Colonic mucosa (tissue), 4 donors: Measurements from ENCODE around the gene CFAP251. TPM values are rescaled to one million over a fixed set of nuclear protein-coding genes. Genes with fewer than 3 reads are reported as not detected.

Source experiments
- DNase-seq: peaks from one replicate; pipeline ENCODE4 v3.0.0-alpha.2; 2020
- H3K27ac ChIP-seq: fragments of 200-600 bp; one replicate; pipeline ENCODE4 v1.8.0; 2021
- H3K27me3 ChIP-seq: fragments of 200-600 bp; one replicate; pipeline ENCODE4 v1.8.0; 2021
- H3K36me3 ChIP-seq: fragments of 200-600 bp; one replicate; pipeline ENCODE4 v1.8.0; 2021
- H3K4me1 ChIP-seq: fragments of 200-600 bp; one replicate; pipeline ENCODE4 v1.8.0; 2021; ENCODE audit warnings: mild to moderate bottlenecking
- H3K4me3 ChIP-seq: fragments of 200-600 bp; one replicate; pipeline ENCODE4 v1.8.0; 2021
- H3K9ac ChIP-seq, 2 donors: one replicate each; pipeline ENCODE4 v1.7.0; 2013; ENCODE audit warnings: control low read depth in 2 of 2, low read depth in 2 of 2, low read length in 2 of 2
- H3K9me3 ChIP-seq: fragments of 200-600 bp; one replicate; pipeline ENCODE4 v1.8.0; 2021
- CTCF ChIP-seq: fragments of 200-600 bp; IDR thresholded peaks from one replicate; pipeline ENCODE4 v1.8.0; 2022; ENCODE audit warnings: antibody characterized with exemption, mild to moderate bottlenecking
- intact Hi-C: fragments of 100-400 bp; cut with DNase I; formaldehyde crosslinking; loops from one replicate; pipeline ENCODE4 v1.14.1; 2022
- total RNA-seq, 2 donors: library from RNA; stranded (reverse); fragmentation: NEBNext Ultra II Directional in 1 of 2; extraction: Animal tissue kit (Norgen Biotek cat#: 25700) in 1 of 2; gene quantifications; one replicate each; pipeline ENCODE4 v1.2.1, GENCODE V29; 2021
- donor health status: healthy.
- donor health status: DM: no; HTN: no; CAD: no.
- donor health status: DM: no; HTN: no; CAD: no.

Gene CFAP251
- total RNA-seq, 2 donors from 2014 or later: 0.64 to 0.93 TPM

- intact Hi-C loops: no loop called here
- TF ChIP-seq CTCF: no peak
- no peak for DNase-seq
- Histone ChIP-seq H3K4me1 (no peaks in the 10 kb centered on the region), H3K27ac (no peak overlapping the region), H3K9me3 (no peaks in the 10 kb centered on the region), H3K4me3 (no peak overlapping the region), H3K27me3 (no peaks in the 10 kb centered on the region), H3K9ac (no peak overlapping the region), H3K36me3 (no peaks in the 10 kb centered on the region)
These were observed 78.7 kb downstream of the CFAP251 start for GRCh38 chr12:121996945-121997612.

- intact Hi-C loops: no loop called here
- no peak for TF ChIP-seq CTCF
- no peak for DNase-seq
- no peak overlapping the region for H3K9ac ChIP-seq
- H3K4me3 ChIP-seq: no peak overlapping the region
- no peaks in the 10 kb centered on the region for H3K4me1 ChIP-seq
- H3K27me3 ChIP-seq: no peaks in the 10 kb centered on the region
- no peaks in the 10 kb centered on the region for H3K9me3 ChIP-seq
- no peak overlapping the region for H3K27ac ChIP-seq
- H3K36me3 ChIP-seq: no peaks in the 10 kb centered on the region
These were observed 83.2 kb downstream of the CFAP251 start for GRCh38 chr12:122001466-122002209.

DNA sequence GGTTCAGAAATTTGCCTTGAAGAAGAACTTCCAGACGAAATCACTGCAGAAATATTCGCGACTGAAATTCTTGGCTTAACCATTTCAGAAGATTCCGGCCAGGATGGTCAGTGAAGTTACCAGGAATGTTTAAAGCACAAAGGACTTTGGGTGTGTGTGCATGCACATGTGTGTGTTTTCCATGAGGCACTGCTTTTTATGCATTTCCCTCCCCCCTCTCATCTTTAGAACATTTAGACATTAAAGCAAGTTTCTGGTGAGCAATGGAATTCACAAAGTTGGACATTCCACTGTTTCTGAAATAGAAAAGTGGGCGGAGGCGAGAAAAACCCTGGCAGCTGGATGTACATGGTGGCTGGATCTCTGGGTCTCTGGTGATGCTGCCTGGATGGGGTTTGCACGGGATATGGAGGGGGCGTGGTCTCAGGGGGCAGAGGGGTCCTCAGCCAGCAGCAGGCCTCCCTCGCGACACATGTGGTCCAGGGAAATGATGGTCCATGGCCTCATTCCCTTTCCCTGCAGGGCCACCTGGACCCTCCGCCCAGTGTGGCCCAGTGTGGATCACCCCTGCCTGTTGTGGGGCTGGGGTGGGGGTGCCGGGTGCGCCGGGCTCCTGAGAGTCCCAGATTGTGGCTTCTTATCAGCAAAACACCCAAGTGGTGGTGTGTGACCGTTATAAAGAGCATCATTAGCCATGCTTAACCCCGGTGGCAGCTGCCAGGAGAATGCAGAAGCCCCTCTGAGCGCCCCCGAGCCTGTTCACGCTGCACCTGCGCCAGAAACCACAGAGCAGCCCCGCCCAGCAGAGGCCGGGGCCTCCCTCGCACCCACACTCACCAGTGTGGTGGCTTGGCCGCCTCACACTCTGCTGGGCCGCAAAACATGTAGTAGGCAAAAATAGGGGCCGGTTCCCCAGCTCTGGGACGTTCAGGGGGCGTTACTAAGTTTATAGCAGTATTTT, 85.5 kb downstream of the CFAP251 start:
- no peak for TF ChIP-seq CTCF
- Histone ChIP-seq H3K27me3 (no peaks in the 10 kb centered on the region), H3K9ac (no peak overlapping the region), H3K36me3 (no peaks in the 10 kb centered on the region), H3K27ac (no peak overlapping the region), H3K9me3 (no peaks in the 10 kb centered on the region), H3K4me1 (no peaks in the 10 kb centered on the region), H3K4me3 (no peak overlapping the region)
- DNase-seq: no peak
- intact Hi-C loops: no loop called here

GRCh38 chr12:122004633-122005071, 86.3 kb downstream of the CFAP251 start:
- DNase-seq: no peak
- Histone ChIP-seq H3K9ac (no peak overlapping the region), H3K36me3 (no peaks in the 10 kb centered on the region), H3K27me3 (no peaks in the 10 kb centered on the region), H3K9me3 (no peaks in the 10 kb centered on the region), H3K4me1 (no peaks in the 10 kb centered on the region), H3K27ac (no peak overlapping the region), H3K4me3 (no peak overlapping the region)
- no peak for TF ChIP-seq CTCF
- intact Hi-C loops: no loop called here

- Histone ChIP-seq H3K4me3 (no peak overlapping the region), H3K9ac (no peak overlapping the region), H3K36me3 (no peaks in the 10 kb centered on the region), H3K9me3 (no peaks in the 10 kb centered on the region), H3K27ac (no peak overlapping the region), H3K27me3 (no peaks in the 10 kb centered on the region), H3K4me1 (no peaks in the 10 kb centered on the region)
- no peak for TF ChIP-seq CTCF
- intact Hi-C loops: no loop called here
- DNase-seq: no peak
These were observed 86.9 kb downstream of the CFAP251 start for GRCh38 chr12:122005252-122005776.
